GM13977 (cell line): ENCODE results near the gene OR2J3.

Experiments
- DNase-seq: peaks from one replicate; pipeline ENCODE4 v3.0.0; 2012; ENCODE audit warnings: low spot score
- in situ Hi-C: fragments of 300-500 bp; cut with MboI; formaldehyde crosslinking; loops from one replicate; pipeline ENCODE4 v1.12.0; 2022; ENCODE audit warnings: low sequenced_read_pairs, low pct_unique_long_range_greater_than_20kb, mixed read lengths, inconsistent platforms; ENCODE audit not compliant: unreplicated experiment
- TF ChIP-seq, protein P1 (sequence below): IDR thresholded peaks from 2 replicates; pipeline ENCODE4 v1.5.1; 2012; ENCODE audit warnings: mild to moderate bottlenecking, control low read depth; ENCODE audit not compliant: insufficient read depth; ENCODE audit errors: extremely low read depth, missing control alignments

OR2J3 gene

DNA sequence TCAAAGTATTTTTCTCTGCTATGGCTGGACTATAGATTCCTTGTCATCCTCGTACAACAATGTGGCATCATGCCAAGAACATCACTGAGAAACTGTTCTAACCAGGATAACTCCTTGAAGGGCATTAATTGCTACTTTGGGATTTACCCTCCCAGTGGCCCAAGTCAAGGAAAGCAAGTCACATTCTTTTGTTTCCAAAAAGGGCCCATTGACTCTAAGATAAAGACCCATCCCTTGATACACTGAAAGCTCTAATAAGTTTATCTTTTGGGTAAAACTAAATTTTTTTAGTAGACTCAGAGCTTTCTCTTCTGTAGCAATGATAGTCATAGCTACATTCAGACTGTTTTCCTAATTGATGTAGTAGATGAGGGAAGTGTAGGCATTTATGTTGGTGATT, at the start of gene OR2J3:
TSS of gene OR2J3 (plus strand) at position 301 of the 400 bp plus-strand sequence. CDS start 3,833 bp downstream, outside the sequence.
- TF ChIP-seq, protein P1, sequence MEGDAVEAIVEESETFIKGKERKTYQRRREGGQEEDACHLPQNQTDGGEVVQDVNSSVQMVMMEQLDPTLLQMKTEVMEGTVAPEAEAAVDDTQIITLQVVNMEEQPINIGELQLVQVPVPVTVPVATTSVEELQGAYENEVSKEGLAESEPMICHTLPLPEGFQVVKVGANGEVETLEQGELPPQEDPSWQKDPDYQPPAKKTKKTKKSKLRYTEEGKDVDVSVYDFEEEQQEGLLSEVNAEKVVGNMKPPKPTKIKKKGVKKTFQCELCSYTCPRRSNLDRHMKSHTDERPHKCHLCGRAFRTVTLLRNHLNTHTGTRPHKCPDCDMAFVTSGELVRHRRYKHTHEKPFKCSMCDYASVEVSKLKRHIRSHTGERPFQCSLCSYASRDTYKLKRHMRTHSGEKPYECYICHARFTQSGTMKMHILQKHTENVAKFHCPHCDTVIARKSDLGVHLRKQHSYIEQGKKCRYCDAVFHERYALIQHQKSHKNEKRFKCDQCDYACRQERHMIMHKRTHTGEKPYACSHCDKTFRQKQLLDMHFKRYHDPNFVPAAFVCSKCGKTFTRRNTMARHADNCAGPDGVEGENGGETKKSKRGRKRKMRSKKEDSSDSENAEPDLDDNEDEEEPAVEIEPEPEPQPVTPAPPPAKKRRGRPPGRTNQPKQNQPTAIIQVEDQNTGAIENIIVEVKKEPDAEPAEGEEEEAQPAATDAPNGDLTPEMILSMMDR: no peak
- no peak for DNase-seq
- in situ Hi-C loops: no loop called here

DNA sequence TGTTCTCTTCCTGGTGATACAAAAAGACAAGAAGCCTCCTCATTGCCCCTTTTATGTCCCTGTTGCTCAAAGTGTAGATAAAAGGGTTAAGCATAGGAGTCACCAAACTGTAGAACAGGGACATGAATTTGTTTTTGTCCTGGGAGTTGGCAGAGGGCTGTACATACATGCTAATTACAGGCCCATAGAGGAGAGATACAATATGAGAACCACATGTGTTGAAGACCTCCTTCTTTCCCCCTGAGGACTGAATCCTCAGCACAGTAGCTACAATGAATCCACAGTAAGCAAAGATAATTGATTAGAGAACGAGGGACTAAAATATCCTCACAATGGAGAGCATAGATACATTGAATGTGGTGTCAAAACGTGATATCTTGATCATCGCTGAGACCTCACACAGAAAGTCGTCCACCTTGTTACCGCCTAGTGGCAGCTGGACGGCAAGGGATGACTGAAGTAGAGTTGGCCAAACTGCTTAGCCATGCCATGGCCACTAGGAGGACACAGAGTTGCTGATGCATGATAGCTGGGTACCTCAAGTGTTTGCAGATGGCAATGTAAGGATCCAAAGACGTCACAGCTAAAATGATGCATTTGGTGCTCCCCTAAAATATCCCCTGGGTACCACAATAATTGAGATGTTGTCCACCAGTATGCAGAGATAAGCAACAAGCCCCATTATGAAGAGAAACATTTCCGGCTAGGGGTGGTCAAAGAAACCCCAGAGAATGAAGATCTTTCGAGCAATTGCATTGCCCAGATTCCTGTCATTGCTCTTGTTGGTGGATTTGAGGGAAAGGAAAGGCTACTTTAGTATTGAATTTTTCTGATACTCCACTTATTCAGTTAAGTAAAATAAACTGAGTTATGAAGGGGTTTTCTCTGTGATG, 35.8 kb upstream of the OR2J3 start:
- TF ChIP-seq, protein P1: peak; percentile 44
- in situ Hi-C loops: no loop called here
- DNase-seq: peak; percentile 24

DNA sequence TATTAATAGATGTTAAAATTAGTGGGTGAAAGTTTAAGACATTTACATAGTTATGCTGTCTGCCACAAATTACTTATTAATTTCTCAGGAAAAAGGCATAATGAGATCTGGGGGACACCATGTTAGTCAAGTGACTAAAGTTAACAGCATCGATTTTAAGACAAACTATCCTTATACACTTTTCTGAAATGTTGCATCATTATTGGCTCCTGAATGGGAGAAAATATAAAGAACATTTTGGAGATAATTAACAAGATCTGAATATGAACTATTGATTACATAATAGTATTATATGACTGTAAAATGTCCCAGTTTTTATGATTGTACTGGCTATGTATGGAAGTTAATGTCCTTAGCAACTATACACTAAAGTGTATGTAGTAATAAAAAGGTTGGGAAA, 28.7 kb upstream of the OR2J3 start:
- in situ Hi-C loops: no loop called here
- no peak for DNase-seq
- TF ChIP-seq, protein P1: no peak

DNA sequence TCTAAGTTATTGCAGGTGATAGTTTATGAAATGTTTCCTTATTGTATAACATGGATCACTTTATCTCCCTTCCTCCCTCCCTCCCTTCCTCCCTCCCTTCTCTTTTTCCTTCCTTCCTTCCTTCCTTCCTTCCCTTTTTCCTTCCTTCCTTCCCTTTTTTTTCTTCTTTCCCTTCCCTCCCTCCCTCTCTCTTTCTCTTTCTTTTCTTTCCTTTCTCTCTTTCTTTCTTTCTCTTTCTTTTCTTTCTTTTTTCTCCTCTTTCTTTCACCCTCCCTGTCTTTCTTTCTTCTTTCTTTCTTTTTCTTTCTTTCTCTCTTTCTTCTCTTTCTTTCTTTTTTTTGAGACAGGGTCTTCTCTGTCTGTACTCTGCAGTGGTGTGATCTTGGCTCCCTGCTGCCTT, 26.5 kb upstream of the OR2J3 start:
- no peak for DNase-seq
- TF ChIP-seq, protein P1: no peak
- in situ Hi-C loops: no loop called here

DNA sequence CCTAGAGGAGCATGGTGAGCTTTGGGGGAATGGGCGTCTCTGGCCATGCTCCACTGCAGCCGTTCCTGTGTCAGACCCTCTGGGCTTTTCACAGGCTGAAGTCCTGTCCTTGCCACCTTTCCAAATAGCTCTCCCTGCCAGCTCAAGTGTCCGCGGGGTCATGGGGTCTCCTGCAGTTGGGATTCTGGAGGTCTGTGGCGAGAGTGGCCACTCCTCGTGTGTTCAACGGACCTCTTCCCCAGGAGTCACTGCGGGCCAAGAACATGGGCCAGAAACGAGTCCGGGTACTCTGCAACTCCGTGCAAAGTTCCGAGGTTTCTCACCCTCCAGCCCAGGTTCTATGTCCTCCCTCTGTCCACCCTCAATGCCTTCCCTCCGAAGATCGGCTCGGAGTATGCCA, 25.4 kb upstream of the OR2J3 start:
- in situ Hi-C loops: no loop called here
- DNase-seq: no peak
- TF ChIP-seq, protein P1: no peak

DNA sequence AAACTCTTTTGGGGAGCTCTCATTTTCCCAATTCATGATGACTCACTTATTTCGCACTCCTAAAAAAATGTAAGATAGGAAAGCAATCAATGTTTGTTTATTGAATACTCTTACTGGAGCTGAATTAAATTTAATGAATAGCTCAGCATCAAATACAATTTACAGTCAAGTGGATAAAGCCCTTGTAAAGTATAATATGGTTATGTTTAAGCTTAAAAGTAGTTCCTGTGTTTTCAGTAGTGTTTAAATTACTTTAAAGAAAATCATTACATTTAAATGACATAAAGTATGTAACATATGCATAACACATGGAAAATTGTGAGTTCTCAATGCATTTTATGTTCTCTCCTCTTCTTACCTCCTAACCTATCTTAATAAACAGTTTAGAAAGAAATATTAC, 20.6 kb upstream of the OR2J3 start, which contains the start of gene OR2B3:
TSS of gene OR2B3 (minus strand) at position 101 of the 400 bp plus-strand sequence. CDS start at position 36, 65 bp downstream.
- no peak for DNase-seq
- in situ Hi-C loops: no loop called here
- TF ChIP-seq, protein P1: no peak
